A549 (cell line): ENCODE data around the gene TM7SF2. TPM values are rescaled to one million over a fixed set of nuclear protein-coding genes. Genes with fewer than 3 reads are reported as not detected.

ENCODE experiments used
- ATAC-seq, 2 experiments: fragments of 200-7000 bp in 1 of 2; fragments of >200 bp in 1 of 2; cut with Nextera tagmentation in 1 of 2; cut with Tn5 transposase in 1 of 2; 3 replicates each; pipeline versions ENCODE4 v1.8.0 to v1.9.1; 2018 to 2020; ENCODE audit warnings: mild to moderate bottlenecking in 1 of 2, moderate library complexity in 1 of 2
- CTCF ChIA-PET: fragments of 300-600 bp; sonication (Branson Sonifier 250); formaldehyde crosslinking; extraction: SDS; loops from one replicate; lab custom pipeline; 2021; ENCODE audit warnings: antibody characterized with exemption, inconsistent platforms; lab: Yijun Ruan, JAX
- POLR2A ChIA-PET: fragments of 350-600 bp; formaldehyde crosslinking; extraction: SDS; loops from one replicate; lab custom pipeline; 2021; ENCODE audit warnings: antibody characterized with exemption, inconsistent platforms; lab: Yijun Ruan, JAX
- DNase-seq, 2 experiments: peaks; one replicate each; pipeline versions ENCODE4 v3.0.0 to v3.0.0-alpha.2; 2011 to 2016; ENCODE audit warnings: low read depth in 1 of 2, low spot score in 1 of 2
- FAIRE-seq: peaks from 2 replicates; lab custom pipeline; 2011; peaks lifted over from hg19 to GRCh38; lab: Jason Lieb, UNC
- H3K27ac ChIP-seq, 2 experiments: fragments of >200 bp; sonication (Bioruptor Twin); formaldehyde crosslinking; 3 replicates each; pipeline ENCODE4 v1.5.1; 2016 to 2017
- H3K4me1 ChIP-seq: fragments of >200 bp; sonication (Bioruptor Twin); formaldehyde crosslinking; 3 replicates; pipeline ENCODE4 v1.6.1; 2016
- H3K4me2 ChIP-seq: fragments of >200 bp; sonication (Bioruptor Twin); formaldehyde crosslinking; 3 replicates; pipeline ENCODE4 v1.6.1; 2016
- H3K4me3 ChIP-seq: fragments of >200 bp; sonication (Bioruptor Twin); formaldehyde crosslinking; 3 replicates; pipeline ENCODE4 v1.5.1; 2016
- H3K9me3 ChIP-seq: fragments of >200 bp; sonication (Bioruptor Twin); formaldehyde crosslinking; 3 replicates; pipeline ENCODE4 v1.6.1; 2016
- BCL3 ChIP-seq: fragments of >200 bp; sonication (Bioruptor Twin); formaldehyde crosslinking; IDR thresholded peaks from 3 replicates; pipeline ENCODE4 v1.6.1; 2016
- BHLHE40 ChIP-seq: IDR thresholded peaks from 2 replicates; pipeline ENCODE4 v1.6.1; 2012; ENCODE audit warnings: low read depth, low read length, inconsistent platforms
- CBX2 ChIP-seq: fragments of 200-600 bp; sonication (generic); IDR thresholded peaks from 2 replicates; pipeline ENCODE4 v1.6.1; 2016; ENCODE audit warnings: low read depth, mild to moderate bottlenecking, borderline replicate concordance
- CEBPB ChIP-seq, 2 experiments: fragments of >200 bp in 1 of 2; sonication (Bioruptor Twin) in 1 of 2; formaldehyde crosslinking in 1 of 2; IDR thresholded peaks; 2 replicates each; pipeline ENCODE4 v1.6.1; 2012 to 2016
- E2F6 ChIP-seq: IDR thresholded peaks from 2 replicates; pipeline ENCODE4 v1.6.1; 2012; ENCODE audit warnings: low read depth, borderline replicate concordance
- EHMT2 ChIP-seq: fragments of 200-600 bp; sonication (generic); IDR thresholded peaks from 2 replicates; pipeline ENCODE4 v1.6.1; 2016; ENCODE audit warnings: antibody characterized with exemption, low read depth, mild to moderate bottlenecking, moderate library complexity
- GATA3 ChIP-seq: IDR thresholded peaks from 2 replicates; pipeline ENCODE4 v1.6.1; 2012; ENCODE audit warnings: borderline replicate concordance
- HEYL ChIP-seq: fragments of 250-450 bp; sonication (Bioruptor Pico); IDR thresholded peaks from 2 replicates; pipeline ENCODE4 v1.8.0; 2021; ENCODE audit warnings: mild to moderate bottlenecking, moderate library complexity
- HOXB5 ChIP-seq: fragments of 250-450 bp; sonication (Bioruptor Pico); IDR thresholded peaks from 2 replicates; pipeline ENCODE4 v1.5.0; 2020; ENCODE audit warnings: mild to moderate bottlenecking, moderate library complexity
- JUN ChIP-seq, 2 experiments: fragments of >200 bp; sonication (Bioruptor Twin); formaldehyde crosslinking; IDR thresholded peaks; 2 replicates in 1 of 2; 3 replicates in 1 of 2; pipeline ENCODE4 v1.6.1; 2016 to 2017
- PBX3 ChIP-seq: IDR thresholded peaks from 2 replicates; pipeline ENCODE4 v1.6.1; 2012
- PHF8 ChIP-seq: fragments of 200-600 bp; sonication (generic); IDR thresholded peaks from 2 replicates; pipeline ENCODE4 v1.6.1; 2016; ENCODE audit warnings: low read depth, mild to moderate bottlenecking, antibody characterized with exemption, moderate library complexity, borderline replicate concordance
- POLR2A ChIP-seq: IDR thresholded peaks from 2 replicates; pipeline ENCODE4 v1.6.1; 2012; ENCODE audit warnings: mild to moderate bottlenecking, low read length
- POLR2AphosphoS2 ChIP-seq: conservative IDR thresholded peaks from 2 replicates; pipeline ENCODE4 v1.6.1; 2012; ENCODE audit warnings: low read length, improper control_type of control experiment, inconsistent platforms
- RCOR1 ChIP-seq: fragments of 150-350 bp; IDR thresholded peaks from 2 replicates; pipeline ENCODE4 v1.6.1; 2014; ENCODE audit warnings: antibody characterized with exemption, low read length, low read depth
- REST ChIP-seq: fragments of 200-600 bp; sonication (generic); IDR thresholded peaks from 2 replicates; pipeline ENCODE4 v1.6.1; 2016; ENCODE audit warnings: antibody characterized with exemption, mild to moderate bottlenecking, moderate library complexity
- TFCP2L1 ChIP-seq: fragments of 250-450 bp; sonication (Bioruptor Pico); IDR thresholded peaks from 2 replicates; pipeline ENCODE4 v1.5.0; 2021; ENCODE audit warnings: mild to moderate bottlenecking
- ZC3H11A ChIP-seq: fragments of 450-650 bp; IDR thresholded peaks from 2 replicates; pipeline ENCODE4 v1.6.1; 2014; ENCODE audit warnings: antibody characterized with exemption, mild to moderate bottlenecking
- WGBS: methylation state at CpG from one replicate; pipeline ENCODE4 v1.1.6; 2017; ENCODE audit errors: missing lambda C conversion rate; 5-methylcytosine and 5-hydroxymethylcytosine counted together
- polyA minus RNA-seq: library from RNA; depleted of rRNA, polyadenylated mRNA; stranded (reverse); fragments of >200 nt; gene quantifications from 2 replicates; pipeline ENCODE4 v1.2.3, GENCODE V29; 2011; rRNA and poly(A)+ RNA removed
- polyA plus RNA-seq, 4 experiments: library from polyadenylated mRNA; depleted of rRNA in 3 of 4; stranded (reverse); fragments of >200 nt; fragmentation: RNase III in 1 of 4; extraction: RNeasy Plus Mini Kit Qiagen cat#74134 plus additional on column Dnase treatment in 1 of 4; gene quantifications; 2 replicates in 3 of 4; 3 replicates in 1 of 4; pipeline ENCODE4 v1.2.3, GENCODE V29; 2011 to 2017

TM7SF2 gene
- polyA plus RNA-seq (2011; rRNA removed) (8.2 and 9.6 TPM in 2 replicates), polyA plus RNA-seq (2017; fragmentation: RNase III; extraction: RNeasy Plus Mini Kit Qiagen cat#74134 plus additional on column Dnase treatment) (6.9 to 9.7 TPM (median 8.2 TPM) in 3 replicates), polyA minus RNA-seq (8.6 and 19.4 TPM in 2 replicates)
- polyA plus RNA-seq (2012; cell fraction: cytosol; rRNA removed): 7.9 and 10.1 TPM in 2 replicates
- polyA plus RNA-seq (2012; cell fraction: nucleus; rRNA removed): 31.1 and 39.4 TPM in 2 replicates

- POLR2A ChIA-PET: interaction anchor here (0.5 to 3.4 kb wide), 19 partner anchors 9 to 453 kb away, joined by 3 to 24 read pairs (median 3); partner anchors contain the start of genes ARL2, CDC42BPG, DPF2 and FAU
Measured at GRCh38 chr11:65111744-65112545, at the start of gene TM7SF2. TM7SF2 (plus strand) TSS chr11:65111872; CDS start chr11:65112016, 144 bp downstream.

More at GRCh38 chr11:65111744-65112545, at the start of gene TM7SF2:
- H3K27ac ChIP-seq: peak within 1 kb of the TSS; percentile 73 to 88
- TF ChIP-seq HEYL (CRISPR knock-in tag): no peak
- peak; percentile 9; the same call in 1 of the 2 replicates for TF ChIP-seq GATA3
- no peak for TF ChIP-seq E2F6
- no peak for TF ChIP-seq CEBPB (IDR thresholded peaks at IDR 0.05)
- no peak for TF ChIP-seq BHLHE40
- no peak for TF ChIP-seq ZC3H11A
- TF ChIP-seq RCOR1: no peak
- TF ChIP-seq POLR2A: peak; percentile 93
- TF ChIP-seq JUN (IDR thresholded peaks at IDR 0.05): peak; percentile 41 to 64; a peak in 4 of 5 replicates
- TF ChIP-seq PHF8: peak; percentile 56; the same call in 1 of the 2 replicates
- TF ChIP-seq REST: no peak
- 0 out of 2 replicates have a peak, but pooled peaks have one; percentile 46 for TF ChIP-seq HOXB5 (CRISPR knock-in tag)
- TF ChIP-seq TFCP2L1 (CRISPR knock-in tag): peak; percentile 19; the same call in 1 of the 2 replicates
- peak; percentile 75 for TF ChIP-seq PBX3
- TF ChIP-seq CBX2: no peak
- 0 out of 2 replicates have a peak, but pooled peaks have one; percentile 64 for TF ChIP-seq POLR2AphosphoS2
- TF ChIP-seq EHMT2: no peak
- TF ChIP-seq BCL3: peak; percentile 87; the same call in 2 of the 3 replicates
- no peaks in the 10 kb centered on the region for H3K9me3 ChIP-seq
- ATAC-seq (peak; percentile 63 to 86), DNase-seq (peak; percentile 95 to 97), FAIRE-seq (no peak)
- H3K4me3 ChIP-seq: peak within 1 kb of the TSS; percentile 52
- peak within 1 kb of the TSS; percentile 100 for H3K4me2 ChIP-seq
- WGBS: 2% methylated on average over 38 of the region's 64 CpGs
- H3K4me1 ChIP-seq: peaks cover 31% of the 10 kb centered on the region; the same call in 2 of the 3 replicates
- CTCF ChIA-PET: interaction anchor here (0.6 to 6.6 kb wide), 30 partner anchors 8 to 311 kb away, joined by 3 to 153 read pairs (median 6); partner anchors contain the start of genes ARL2, CDCA5, FAU and MRPL49
